Esophagus muscularis mucosa (tissue), 4 donors: ENCODE data around the gene FOXN3.

Experiments used
- EP300 ChIP-seq: sonication (generic); formaldehyde crosslinking; IDR thresholded peaks from one replicate; pipeline ENCODE4 v1.6.1; 2017; ENCODE audit warnings: antibody characterized with exemption
- POLR2A ChIP-seq: fragments of 450-650 bp; IDR thresholded peaks from one replicate; pipeline ENCODE4 v1.6.1; 2017; ENCODE audit warnings: antibody characterized with exemption, moderate library complexity, mild to moderate bottlenecking, low read depth
- POLR2AphosphoS5 ChIP-seq, 2 donors: sonication (generic); formaldehyde crosslinking; IDR thresholded peaks; one replicate each; pipeline ENCODE4 v1.6.1; 2017; ENCODE audit warnings: antibody characterized with exemption in 2 of 2
- TF ChIP-seq, protein P1 (sequence below), 3 experiments: fragments of 200-600 bp in 2 of 3; fragments of 450-650 bp in 1 of 3; sonication (generic) in 2 of 3; IDR thresholded peaks; one replicate each; pipeline ENCODE4 v1.5.1; 2017 to 2019; ENCODE audit warnings: antibody characterized with exemption in 3 of 3, mild to moderate bottlenecking in 2 of 3, moderate library complexity in 1 of 3

DNA sequence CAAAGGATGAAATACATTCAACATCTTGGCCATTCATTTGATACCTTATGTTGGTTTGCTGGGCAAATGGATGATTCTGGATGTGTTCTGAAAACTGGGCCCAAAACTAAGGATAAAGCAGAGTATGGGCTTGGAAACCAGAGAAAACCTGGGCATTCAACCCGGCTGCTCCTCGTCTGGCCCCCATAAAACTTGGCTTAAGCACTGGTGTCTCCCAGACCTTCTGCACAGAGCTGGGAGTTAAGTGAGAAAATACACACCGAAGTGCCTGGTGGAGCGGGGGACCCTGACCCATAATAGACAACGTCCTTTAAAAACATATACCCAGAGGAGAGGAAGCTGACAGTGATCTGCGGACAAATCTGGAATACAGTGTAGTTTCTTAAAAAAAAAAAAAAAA is 112.5 kb downstream of the FOXN3 start:
- TF ChIP-seq POLR2A: no peak
- TF ChIP-seq, protein P1, sequence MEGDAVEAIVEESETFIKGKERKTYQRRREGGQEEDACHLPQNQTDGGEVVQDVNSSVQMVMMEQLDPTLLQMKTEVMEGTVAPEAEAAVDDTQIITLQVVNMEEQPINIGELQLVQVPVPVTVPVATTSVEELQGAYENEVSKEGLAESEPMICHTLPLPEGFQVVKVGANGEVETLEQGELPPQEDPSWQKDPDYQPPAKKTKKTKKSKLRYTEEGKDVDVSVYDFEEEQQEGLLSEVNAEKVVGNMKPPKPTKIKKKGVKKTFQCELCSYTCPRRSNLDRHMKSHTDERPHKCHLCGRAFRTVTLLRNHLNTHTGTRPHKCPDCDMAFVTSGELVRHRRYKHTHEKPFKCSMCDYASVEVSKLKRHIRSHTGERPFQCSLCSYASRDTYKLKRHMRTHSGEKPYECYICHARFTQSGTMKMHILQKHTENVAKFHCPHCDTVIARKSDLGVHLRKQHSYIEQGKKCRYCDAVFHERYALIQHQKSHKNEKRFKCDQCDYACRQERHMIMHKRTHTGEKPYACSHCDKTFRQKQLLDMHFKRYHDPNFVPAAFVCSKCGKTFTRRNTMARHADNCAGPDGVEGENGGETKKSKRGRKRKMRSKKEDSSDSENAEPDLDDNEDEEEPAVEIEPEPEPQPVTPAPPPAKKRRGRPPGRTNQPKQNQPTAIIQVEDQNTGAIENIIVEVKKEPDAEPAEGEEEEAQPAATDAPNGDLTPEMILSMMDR (IDR thresholded peaks at IDR 0.05): no peak
- no peak for TF ChIP-seq EP300
- TF ChIP-seq POLR2AphosphoS5 (IDR thresholded peaks at IDR 0.05): no peak
